AG10803 (cell line): Measurements from ENCODE around the gene SEL1L2.

ENCODE experiments used
- DNase-seq: peaks from one replicate; pipeline ENCODE4 v3.0.0; 2010; ENCODE audit warnings: low read depth
- H3K4me3 ChIP-seq: 2 replicates; pipeline ENCODE4 v1.5.1; 2011; ENCODE audit warnings: mild to moderate bottlenecking, low read length, control low read depth
- TF ChIP-seq, protein P1 (sequence below): conservative IDR thresholded peaks from 2 replicates; pipeline ENCODE4 v1.5.1; 2011; ENCODE audit warnings: mild to moderate bottlenecking, low read length, control low read depth, inconsistent platforms

Gene SEL1L2

DNA sequence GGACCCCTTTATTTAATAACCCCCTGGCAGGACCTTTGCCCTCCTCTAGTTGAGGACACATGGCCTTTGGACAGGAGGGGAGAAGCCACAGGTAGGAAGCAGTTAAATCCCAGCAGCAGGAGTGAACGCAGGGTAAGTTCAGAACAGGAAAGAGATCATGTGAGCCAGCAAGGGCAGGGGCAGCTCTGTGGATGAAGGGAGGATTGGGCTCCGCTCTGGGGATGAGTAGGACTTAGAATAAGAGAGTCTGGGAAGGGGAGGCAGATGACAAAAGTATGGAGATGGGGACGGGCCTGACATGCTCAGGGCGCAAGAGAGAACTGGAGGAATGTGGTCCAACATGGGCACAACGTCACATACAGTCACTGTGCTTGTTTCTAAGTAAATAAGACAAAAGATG, 116.6 kb downstream of the SEL1L2 start:
- no peak for DNase-seq

DNA sequence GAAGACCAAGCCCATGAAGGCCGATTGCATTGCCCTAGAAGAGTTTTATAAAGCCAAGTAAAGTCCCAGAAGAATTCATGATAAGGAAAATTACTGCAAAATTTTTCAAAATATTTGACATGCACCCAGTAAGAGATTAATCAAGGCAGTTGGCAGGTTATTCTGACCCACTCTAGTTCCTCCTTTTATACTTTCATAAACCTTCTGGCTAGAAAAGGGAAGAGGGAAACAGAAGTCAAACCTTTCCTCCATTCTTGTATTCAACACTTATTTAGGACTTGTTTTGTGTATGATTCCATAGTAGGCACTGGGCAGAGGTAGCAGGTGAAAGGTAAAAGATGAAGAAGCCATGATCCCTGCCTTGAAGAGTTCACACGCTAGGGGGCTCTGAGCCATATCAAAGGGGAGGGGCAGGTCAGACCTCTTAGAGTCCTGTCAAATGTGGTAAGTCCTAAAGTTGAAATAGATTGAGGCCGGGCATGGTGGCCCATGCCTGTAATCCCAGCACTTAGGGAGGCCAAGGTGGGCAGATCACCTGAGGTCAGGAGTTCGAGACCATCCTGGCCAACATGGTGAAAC, 120.2 kb downstream of the SEL1L2 start:
- no peak overlapping the region for H3K4me3 ChIP-seq
- TF ChIP-seq, protein P1, sequence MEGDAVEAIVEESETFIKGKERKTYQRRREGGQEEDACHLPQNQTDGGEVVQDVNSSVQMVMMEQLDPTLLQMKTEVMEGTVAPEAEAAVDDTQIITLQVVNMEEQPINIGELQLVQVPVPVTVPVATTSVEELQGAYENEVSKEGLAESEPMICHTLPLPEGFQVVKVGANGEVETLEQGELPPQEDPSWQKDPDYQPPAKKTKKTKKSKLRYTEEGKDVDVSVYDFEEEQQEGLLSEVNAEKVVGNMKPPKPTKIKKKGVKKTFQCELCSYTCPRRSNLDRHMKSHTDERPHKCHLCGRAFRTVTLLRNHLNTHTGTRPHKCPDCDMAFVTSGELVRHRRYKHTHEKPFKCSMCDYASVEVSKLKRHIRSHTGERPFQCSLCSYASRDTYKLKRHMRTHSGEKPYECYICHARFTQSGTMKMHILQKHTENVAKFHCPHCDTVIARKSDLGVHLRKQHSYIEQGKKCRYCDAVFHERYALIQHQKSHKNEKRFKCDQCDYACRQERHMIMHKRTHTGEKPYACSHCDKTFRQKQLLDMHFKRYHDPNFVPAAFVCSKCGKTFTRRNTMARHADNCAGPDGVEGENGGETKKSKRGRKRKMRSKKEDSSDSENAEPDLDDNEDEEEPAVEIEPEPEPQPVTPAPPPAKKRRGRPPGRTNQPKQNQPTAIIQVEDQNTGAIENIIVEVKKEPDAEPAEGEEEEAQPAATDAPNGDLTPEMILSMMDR = no peak
- DNase-seq = no peak

More for the DNA sequence above, 116.6 kb downstream of the SEL1L2 start:
- TF ChIP-seq, protein P1 = no peak
- no peak overlapping the region for H3K4me3 ChIP-seq

DNA sequence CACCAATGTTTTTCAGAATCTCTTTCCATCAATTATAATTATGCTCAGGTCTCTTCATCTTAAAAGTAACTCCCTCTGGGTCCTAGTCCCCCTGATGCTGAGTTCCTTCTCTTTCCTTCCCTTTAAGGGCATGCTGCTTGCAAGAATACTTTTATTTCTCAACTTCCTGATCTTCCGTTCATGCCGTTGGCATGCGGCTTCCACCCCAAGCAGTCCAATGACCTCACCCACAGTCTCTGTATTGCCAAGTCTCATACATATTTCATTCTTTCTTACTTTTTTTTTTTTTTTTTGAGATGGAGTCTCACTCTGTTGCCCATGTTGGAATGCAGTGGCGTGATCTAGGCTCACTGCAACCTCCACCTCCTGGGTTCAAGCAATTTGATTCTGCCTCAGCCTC, 122.1 kb downstream of the SEL1L2 start:
- TF ChIP-seq, protein P1 = no peak
- DNase-seq = peak; percentile 98
- H3K4me3 ChIP-seq = no peak overlapping the region

DNA sequence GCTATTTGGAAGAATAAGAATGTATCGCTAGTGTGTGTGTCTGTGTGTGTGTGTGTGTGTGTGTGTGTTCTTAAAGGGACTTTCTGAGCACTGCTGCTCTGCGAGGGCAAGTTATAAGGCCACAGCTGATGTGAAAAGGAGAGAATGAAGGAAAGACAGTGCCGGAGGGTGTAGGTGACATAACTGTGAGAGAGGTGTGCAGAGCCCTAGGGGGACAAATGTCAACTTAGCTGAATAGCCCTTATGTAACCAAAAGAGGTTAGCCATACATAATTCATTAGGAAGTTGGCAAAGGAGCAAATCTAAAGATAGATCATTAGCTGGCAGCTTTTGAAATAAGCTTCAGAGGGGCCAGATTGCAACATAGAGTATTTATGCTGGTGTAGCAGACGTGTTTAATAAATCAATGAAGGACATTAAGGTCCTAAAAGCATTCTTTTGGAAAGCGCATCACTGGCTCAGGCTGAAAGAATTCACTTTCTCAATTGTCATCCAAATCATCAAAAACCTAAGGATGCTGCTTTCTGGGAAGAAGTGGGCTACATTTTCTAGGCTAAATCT, 124.5 kb downstream of the SEL1L2 start:
- H3K4me3 ChIP-seq = no peak overlapping the region
- TF ChIP-seq, protein P1 = no peak
- DNase-seq = peak; percentile 97

DNA sequence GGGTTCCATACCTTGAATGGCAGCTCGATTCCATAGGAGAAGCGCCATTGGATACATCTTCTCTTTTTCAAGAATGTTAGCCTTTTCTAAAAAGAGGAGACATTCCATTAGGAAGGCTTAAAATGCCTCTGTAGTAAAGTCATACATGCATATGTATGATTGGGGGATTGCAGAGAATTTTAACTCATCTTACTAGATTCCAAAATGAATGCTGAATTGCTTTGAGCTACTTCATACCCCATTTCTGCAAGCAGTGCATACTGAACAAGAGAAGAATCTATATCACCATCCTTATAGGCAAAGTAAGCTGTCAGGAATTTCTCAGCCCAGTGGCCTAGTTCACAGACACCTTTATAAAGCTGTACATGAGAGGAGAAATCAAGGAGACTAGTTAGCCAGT, 125.3 kb downstream of the SEL1L2 start:
- DNase-seq = peak; percentile 45
- TF ChIP-seq, protein P1 = no peak
- H3K4me3 ChIP-seq = no peak overlapping the region

DNA sequence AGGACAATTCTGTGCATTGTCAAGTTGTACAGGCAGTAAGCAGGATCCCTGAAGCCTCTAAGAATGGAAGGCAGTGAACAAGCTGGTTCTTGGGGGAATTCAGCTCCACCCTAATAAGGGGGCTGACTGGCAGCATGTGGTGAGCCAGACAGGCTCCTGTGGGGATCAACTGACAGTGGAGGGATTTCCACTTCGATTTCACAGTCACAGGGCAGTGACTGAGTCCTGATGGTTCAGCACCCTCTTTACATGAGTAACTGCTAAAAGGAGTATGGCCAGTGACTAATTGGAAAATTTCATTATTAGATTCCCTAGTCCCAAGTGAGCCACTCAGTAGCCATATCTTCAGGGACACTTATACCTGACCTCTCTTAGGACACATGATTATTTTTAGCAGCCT, 127.2 kb downstream of the SEL1L2 start:
- TF ChIP-seq, protein P1 = no peak
- DNase-seq = no peak
- no peak overlapping the region for H3K4me3 ChIP-seq

DNA sequence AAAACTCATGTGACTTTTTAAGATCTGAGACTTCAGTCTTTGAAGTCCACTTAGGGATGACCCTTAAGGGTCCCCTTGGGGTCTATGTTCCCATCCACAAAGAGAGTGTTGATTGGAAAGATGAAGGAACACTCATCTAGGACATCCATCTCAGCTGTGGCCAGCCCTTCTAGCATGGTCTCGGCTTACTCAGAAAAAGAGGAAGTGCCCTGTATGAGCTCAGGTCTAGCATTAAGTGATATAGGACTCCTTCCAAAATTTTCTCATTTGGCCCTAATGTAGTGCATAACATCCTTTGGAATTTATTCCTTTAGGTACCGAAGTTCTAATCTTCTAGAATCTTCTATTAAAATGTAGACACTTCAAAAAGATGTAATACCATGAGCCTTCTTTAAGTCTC, 128.2 kb downstream of the SEL1L2 start:
- DNase-seq = no peak
- H3K4me3 ChIP-seq = no peak overlapping the region
- TF ChIP-seq, protein P1 = no peak
